Endothelial cell of umbilical vein (primary cell): ENCODE results near the gene KDM4D.

ENCODE experiments used
- CTCF ChIP-seq, 2 donors: IDR thresholded peaks; 1 replicate in 1 of 2; 2 replicates in 1 of 2; pipeline ENCODE4 v1.5.1; 2011; ENCODE audit warnings: low read length in 2 of 2, mild to moderate bottlenecking in 2 of 2, moderate library complexity in 2 of 2, control low read depth in 1 of 2, inconsistent platforms in 1 of 2, low read depth in 1 of 2; ENCODE audit not compliant: insufficient read depth in 1 of 2; ENCODE audit errors: extremely low read depth in 1 of 2
- EZH2 ChIP-seq: IDR thresholded peaks from 2 replicates; pipeline ENCODE4 v1.6.1; 2012; ENCODE audit warnings: borderline replicate concordance, low read depth, mild to moderate bottlenecking, moderate library complexity, low read length, inconsistent platforms; ENCODE audit not compliant: severe bottlenecking
- FOS ChIP-seq: IDR thresholded peaks from 2 replicates; pipeline ENCODE4 v1.6.1; 2011; ENCODE audit warnings: mild to moderate bottlenecking, low read length, moderate library complexity, borderline replicate concordance; ENCODE audit not compliant: insufficient read depth
- JUN ChIP-seq: IDR thresholded peaks from 2 replicates; pipeline ENCODE4 v1.6.1; 2011; ENCODE audit warnings: borderline replicate concordance, low read depth; ENCODE audit not compliant: insufficient read length, insufficient read depth
- MAX ChIP-seq: IDR thresholded peaks from 2 replicates; pipeline ENCODE4 v1.6.1; 2011; ENCODE audit not compliant: insufficient read depth, insufficient read length
- MYC ChIP-seq: IDR thresholded peaks from one replicate; pipeline ENCODE4 v1.6.1; 2011; ENCODE audit warnings: mild to moderate bottlenecking, low read depth, low read length
- POLR2A ChIP-seq: IDR thresholded peaks from 2 replicates; pipeline ENCODE4 v1.6.1; 2012; ENCODE audit warnings: low read depth, mild to moderate bottlenecking, control low read depth, low read length
- POLR2AphosphoS5 ChIP-seq: IDR thresholded peaks from 2 replicates; pipeline ENCODE4 v1.6.1; 2012; ENCODE audit warnings: low read depth, mild to moderate bottlenecking, control low read depth, low read length, moderate library complexity; ENCODE audit not compliant: insufficient read depth

GRCh38 chr11:94954753-94955152 lies 18.8 kb upstream of the KDM4D start:
- TF ChIP-seq CTCF (IDR thresholded peaks at IDR 0.05; ENCODE audit: extremely low read depth in 1 of 2, insufficient read depth in 1 of 2, low read depth in 1 of 2, low read length in 2 of 2) (no peak), POLR2AphosphoS5 (no peak), EZH2 (no peak), POLR2A (no peak), JUN (no peak), MAX (no peak), MYC (no peak), FOS (no peak)
